Gastroesophageal sphincter (tissue), 4 donors: ENCODE measurements around the gene SPATA16. TPM values are rescaled to one million over a fixed set of nuclear protein-coding genes. Genes with fewer than 3 reads are reported as not detected.
"Not testable (repeated sequence)": the region's sequence is repeated elsewhere in the genome, so short reads cannot be mapped to it uniquely, and the experiment has no call there.

Source experiments
- ATAC-seq: fragments of 150-250 bp; one replicate; pipeline ENCODE4 v1.9.1; 2016; ENCODE audit warnings: mild to moderate bottlenecking, moderate library complexity
- H3K27ac ChIP-seq, 4 donors: fragments of 200-600 bp; sonication (generic) in 3 of 4; 1 replicate in 3 of 4; 2 replicates in 1 of 4; pipeline ENCODE4 v1.5.1; 2016 to 2019
- H3K27me3 ChIP-seq: fragments of 200-600 bp; sonication (generic); one replicate; pipeline ENCODE4 v1.5.1; 2019
- H3K36me3 ChIP-seq, 2 donors: fragments of 200-600 bp; sonication (generic); one replicate each; pipeline ENCODE4 v1.5.1; 2019; ENCODE audit warnings: control low read depth in 1 of 2
- H3K4me1 ChIP-seq, 3 donors: fragments of 200-600 bp; sonication (generic); 1 replicate in 2 of 3; 2 replicates in 1 of 3; pipeline ENCODE4 v1.5.1; 2016 to 2019; ENCODE audit warnings: control low read depth in 2 of 3
- H3K4me3 ChIP-seq, 2 donors: fragments of 200-600 bp; sonication (generic); one replicate each; pipeline ENCODE4 v1.5.1; 2019; ENCODE audit warnings: mild to moderate bottlenecking in 1 of 2, moderate library complexity in 1 of 2
- H3K9me3 ChIP-seq, 3 donors: fragments of 200-600 bp; sonication (generic); one replicate each; pipeline ENCODE4 v1.5.1; 2017 to 2019; ENCODE audit warnings: control low read depth in 2 of 3
- EP300 ChIP-seq: sonication (generic); formaldehyde crosslinking; IDR thresholded peaks from one replicate; pipeline ENCODE4 v1.6.1; 2017; ENCODE audit warnings: antibody characterized with exemption, mild to moderate bottlenecking
- POLR2A ChIP-seq, 2 donors: fragments of 450-650 bp; IDR thresholded peaks; one replicate each; pipeline ENCODE4 v1.6.1; 2017; ENCODE audit warnings: antibody characterized with exemption in 2 of 2, mild to moderate bottlenecking in 2 of 2, moderate library complexity in 1 of 2
- POLR2AphosphoS5 ChIP-seq: sonication (generic); formaldehyde crosslinking; IDR thresholded peaks from one replicate; pipeline ENCODE4 v1.6.1; 2017; ENCODE audit warnings: antibody characterized with exemption
- WGBS, 2 donors: methylation state at CpG; one replicate each; pipeline ENCODE4 v1.1.5; 2018; ENCODE audit warnings: low coverage in 1 of 2; 5-methylcytosine and 5-hydroxymethylcytosine counted together
- total RNA-seq, 4 donors: library from RNA; depleted of rRNA; stranded (reverse); fragments of >200 nt; gene quantifications; one replicate each; pipeline ENCODE4 v1.1.0, GENCODE V29; 2016
- TF ChIP-seq, protein P1 (sequence below), 4 experiments: fragments of 200-600 bp in 2 of 4; fragments of 450-650 bp in 2 of 4; sonication (generic) in 1 of 4; IDR thresholded peaks; one replicate each; pipeline ENCODE4 v1.5.1; 2017 to 2019; ENCODE audit warnings: antibody characterized with exemption in 4 of 4, mild to moderate bottlenecking in 2 of 4, moderate library complexity in 2 of 4

Gene SPATA16
- total RNA-seq, 4 donors from 2014 or later: not detected

DNA sequence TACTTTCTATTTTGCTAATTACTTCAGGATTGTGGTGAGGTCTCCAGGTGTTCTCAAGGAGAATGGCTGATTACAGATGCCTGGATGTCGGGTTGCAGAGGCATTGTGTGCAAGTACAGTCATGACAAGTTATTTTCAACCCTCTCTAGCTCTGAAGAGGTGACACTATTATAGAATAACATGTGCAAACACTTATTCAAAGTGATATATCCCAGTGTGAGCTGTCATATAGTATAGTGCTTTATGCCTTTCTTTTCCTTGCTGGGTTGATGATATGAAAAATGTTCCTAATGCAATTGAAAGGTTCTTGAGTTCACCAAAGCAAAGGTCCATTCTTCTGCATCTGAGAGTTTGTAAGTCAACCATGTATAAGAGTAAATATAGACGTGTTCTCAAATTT lies 167.2 kb downstream of the SPATA16 start:
- WGBS, 2 donors: 68 to 74% methylated on average over 2 of the region's 2 CpGs
- Histone ChIP-seq H3K9me3 (no peaks in the 10 kb centered on the region), H3K4me1 (no peaks in the 10 kb centered on the region), H3K27me3 (no peaks in the 10 kb centered on the region), H3K36me3 (no peaks in the 10 kb centered on the region), H3K4me3 (no peak overlapping the region), H3K27ac (no peak overlapping the region)
- no peak for ATAC-seq
- TF ChIP-seq, protein P1, sequence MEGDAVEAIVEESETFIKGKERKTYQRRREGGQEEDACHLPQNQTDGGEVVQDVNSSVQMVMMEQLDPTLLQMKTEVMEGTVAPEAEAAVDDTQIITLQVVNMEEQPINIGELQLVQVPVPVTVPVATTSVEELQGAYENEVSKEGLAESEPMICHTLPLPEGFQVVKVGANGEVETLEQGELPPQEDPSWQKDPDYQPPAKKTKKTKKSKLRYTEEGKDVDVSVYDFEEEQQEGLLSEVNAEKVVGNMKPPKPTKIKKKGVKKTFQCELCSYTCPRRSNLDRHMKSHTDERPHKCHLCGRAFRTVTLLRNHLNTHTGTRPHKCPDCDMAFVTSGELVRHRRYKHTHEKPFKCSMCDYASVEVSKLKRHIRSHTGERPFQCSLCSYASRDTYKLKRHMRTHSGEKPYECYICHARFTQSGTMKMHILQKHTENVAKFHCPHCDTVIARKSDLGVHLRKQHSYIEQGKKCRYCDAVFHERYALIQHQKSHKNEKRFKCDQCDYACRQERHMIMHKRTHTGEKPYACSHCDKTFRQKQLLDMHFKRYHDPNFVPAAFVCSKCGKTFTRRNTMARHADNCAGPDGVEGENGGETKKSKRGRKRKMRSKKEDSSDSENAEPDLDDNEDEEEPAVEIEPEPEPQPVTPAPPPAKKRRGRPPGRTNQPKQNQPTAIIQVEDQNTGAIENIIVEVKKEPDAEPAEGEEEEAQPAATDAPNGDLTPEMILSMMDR (IDR thresholded peaks at IDR 0.05): no peak
- TF ChIP-seq EP300 (no peak), POLR2A (IDR thresholded peaks at IDR 0.05) (no peak), POLR2AphosphoS5 (no peak)

DNA sequence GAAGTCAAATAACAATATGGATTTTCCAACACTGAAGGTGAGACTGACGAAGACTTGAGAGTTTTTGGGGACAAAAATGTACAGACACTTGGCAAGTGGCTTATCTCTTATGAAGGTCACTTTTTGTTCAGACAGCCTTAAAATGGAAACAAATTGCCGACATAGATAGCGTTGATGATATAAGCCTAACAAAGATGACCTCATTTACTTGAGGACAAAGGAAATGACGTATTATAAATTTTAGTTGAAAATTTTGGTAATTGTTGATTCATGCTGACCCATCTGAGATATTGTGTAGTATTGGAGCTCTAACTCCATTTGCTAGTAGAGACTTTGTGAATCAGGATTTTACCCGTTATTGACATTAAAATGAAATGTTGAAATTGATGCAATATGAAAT lies 168.3 kb downstream of the SPATA16 start:
- Histone ChIP-seq H3K27ac (no peak overlapping the region), H3K27me3 (no peaks in the 10 kb centered on the region), H3K9me3 (no peaks in the 10 kb centered on the region), H3K36me3 (no peaks in the 10 kb centered on the region), H3K4me3 (no peak overlapping the region), H3K4me1 (no peaks in the 10 kb centered on the region)
- ATAC-seq: no peak
- no peak for TF ChIP-seq EP300
- 90 to 91% methylated on average over 5 of the region's 5 CpGs for WGBS, 2 donors

DNA sequence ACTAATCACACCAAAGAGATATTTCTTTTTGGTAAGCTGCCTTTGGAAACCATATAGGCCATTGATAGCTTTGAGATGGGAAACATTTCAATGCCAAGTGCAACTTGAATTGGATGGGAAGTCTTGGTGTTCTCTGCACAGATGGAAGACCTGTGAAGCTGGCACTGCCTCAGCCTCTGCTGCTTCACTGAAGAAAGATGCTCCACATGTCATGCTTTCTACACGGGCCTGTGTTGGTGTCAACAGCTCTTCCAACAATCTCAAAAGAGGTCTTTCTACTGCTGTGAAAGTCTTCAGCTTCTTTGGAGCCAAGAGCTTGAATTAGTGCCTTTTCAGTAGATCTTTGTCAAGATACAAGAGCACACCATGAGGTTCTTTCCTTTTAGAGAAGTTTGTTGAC lies 169.0 kb downstream of the SPATA16 start:
- Histone ChIP-seq H3K27me3 (no peaks in the 10 kb centered on the region), H3K4me1 (no peaks in the 10 kb centered on the region), H3K36me3 (no peaks in the 10 kb centered on the region), H3K27ac (no peak overlapping the region), H3K4me3 (no peak overlapping the region), H3K9me3 (no peaks in the 10 kb centered on the region)
- no peak for TF ChIP-seq POLR2AphosphoS5
- TF ChIP-seq, protein P1 (IDR thresholded peaks at IDR 0.05): no peak
- TF ChIP-seq EP300: no peak
- TF ChIP-seq POLR2A (IDR thresholded peaks at IDR 0.05): no peak
- 56 to 86% methylated on average over 1 of the region's 1 CpG for WGBS, 2 donors
- ATAC-seq: no peak

- TF ChIP-seq EP300: no peak
- no peak for TF ChIP-seq POLR2AphosphoS5
- TF ChIP-seq POLR2A (IDR thresholded peaks at IDR 0.05): no peak
- TF ChIP-seq, protein P1 (IDR thresholded peaks at IDR 0.05): no peak
- H3K4me3 ChIP-seq: no peak overlapping the region
- 42 to 44% methylated on average over 2 of the region's 2 CpGs for WGBS, 2 donors
- ATAC-seq: no peak
- H3K27me3 ChIP-seq: no peaks in the 10 kb centered on the region
- no peaks in the 10 kb centered on the region for H3K9me3 ChIP-seq
- H3K36me3 ChIP-seq: no peaks in the 10 kb centered on the region
- no peaks in the 10 kb centered on the region for H3K4me1 ChIP-seq
- H3K27ac ChIP-seq: no peak overlapping the region
Measured at GRCh38 chr3:172968646-172969045, 172.4 kb downstream of the SPATA16 start.

DNA sequence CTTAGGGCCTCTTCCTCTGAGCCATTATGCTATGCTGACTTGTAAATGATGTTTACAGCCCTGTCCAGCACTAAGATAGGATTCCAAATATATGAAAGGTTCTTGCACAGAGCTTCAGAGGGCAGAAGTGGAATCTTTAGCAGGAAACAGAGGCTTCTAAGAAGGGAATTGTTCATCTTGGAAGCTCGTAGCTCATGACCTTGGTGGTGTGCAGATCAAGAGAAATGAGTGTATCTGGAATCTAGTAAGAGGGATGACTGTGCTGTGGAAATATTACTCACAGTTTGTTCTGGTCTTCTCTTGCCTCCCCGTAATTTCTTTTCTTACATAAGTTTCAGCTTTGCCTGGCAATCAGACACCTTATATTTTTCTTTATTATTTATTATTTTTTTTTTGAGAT lies 175.8 kb downstream of the SPATA16 start:
- H3K9me3 ChIP-seq: no peaks in the 10 kb centered on the region
- no peak overlapping the region for H3K4me3 ChIP-seq
- 68 to 79% methylated on average over 2 of the region's 2 CpGs for WGBS, 2 donors
- no peak for ATAC-seq
- no peaks in the 10 kb centered on the region for H3K27me3 ChIP-seq
- TF ChIP-seq POLR2AphosphoS5 (no peak), EP300 (no peak), POLR2A (IDR thresholded peaks at IDR 0.05) (no peak)
- TF ChIP-seq, protein P1 (IDR thresholded peaks at IDR 0.05): no peak
- no peaks in the 10 kb centered on the region for H3K36me3 ChIP-seq
- H3K27ac ChIP-seq: no peak overlapping the region
- H3K4me1 ChIP-seq: no peaks in the 10 kb centered on the region

DNA sequence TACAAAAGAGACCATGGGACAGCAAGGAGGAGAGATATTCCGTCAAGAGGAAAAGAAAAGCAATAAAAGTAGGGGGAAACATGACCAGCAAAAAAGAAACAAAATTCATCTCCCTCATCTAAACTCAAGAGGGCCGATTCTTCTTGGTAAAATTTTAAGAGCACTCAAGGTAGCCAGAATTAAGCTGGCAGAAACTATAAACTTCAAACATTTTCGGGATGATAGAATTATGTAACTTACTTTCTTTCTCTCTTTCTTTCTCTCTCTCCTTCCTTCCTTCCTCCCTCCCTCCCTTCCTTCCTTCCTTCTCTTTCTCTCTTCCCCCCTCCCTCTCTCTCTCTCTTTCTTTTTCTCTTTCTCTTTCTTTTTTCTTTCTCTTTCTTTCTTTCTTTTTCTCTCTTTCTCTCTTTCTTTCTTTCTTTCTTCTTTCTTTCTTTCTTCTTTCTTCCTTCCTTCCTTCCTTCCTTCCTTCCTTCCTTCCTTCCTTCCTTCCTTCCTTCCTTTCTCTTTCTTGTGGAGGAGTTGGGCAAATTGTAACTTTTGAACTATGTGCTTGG lies 180.3 kb downstream of the SPATA16 start:
- not testable (repeated sequence) for H3K27ac ChIP-seq, H3K4me1 ChIP-seq, H3K27me3 ChIP-seq, ATAC-seq, H3K36me3 ChIP-seq, H3K4me3 ChIP-seq, H3K9me3 ChIP-seq
- WGBS, 2 donors: 52 to 58% methylated on average over 3 of the region's 3 CpGs
